Hepatocyte (in vitro differentiated cells): ENCODE measurements around the gene TBC1D17. TPM values are rescaled to one million over a fixed set of nuclear protein-coding genes. Genes with fewer than 3 reads are reported as not detected.

Experiments used
- DNase-seq: peaks from one replicate; pipeline ENCODE4 v3.0.0-alpha.2; 2016; ENCODE audit warnings: low spot score
- H2AFZ ChIP-seq: fragments of 200-600 bp; sonication (generic); 2 replicates; pipeline ENCODE4 v1.6.0; 2016; ENCODE audit warnings: antibody characterized with exemption, mild to moderate bottlenecking
- H3K27ac ChIP-seq: fragments of 200-600 bp; sonication (generic); 2 replicates; pipeline ENCODE4 v1.5.1; 2016; ENCODE audit warnings: mild to moderate bottlenecking
- H3K27me3 ChIP-seq: fragments of 200-600 bp; sonication (generic); 2 replicates; pipeline ENCODE4 v1.6.1; 2016
- H3K36me3 ChIP-seq: fragments of 200-600 bp; sonication (generic); replicated peaks from 2 replicates; pipeline ENCODE4 v1.5.1; 2016; ENCODE audit warnings: low read depth; ENCODE audit not compliant: insufficient read depth
- H3K4me1 ChIP-seq: fragments of 200-600 bp; sonication (generic); 2 replicates; pipeline ENCODE4 v1.5.1; 2016; ENCODE audit warnings: mild to moderate bottlenecking, moderate library complexity; ENCODE audit not compliant: insufficient read depth
- H3K4me2 ChIP-seq: fragments of 200-600 bp; sonication (generic); 2 replicates; pipeline ENCODE4 v1.6.0; 2016
- H3K4me3 ChIP-seq: fragments of 200-600 bp; sonication (generic); 2 replicates; pipeline ENCODE4 v1.5.1; 2016; ENCODE audit warnings: mild to moderate bottlenecking
- H3K79me2 ChIP-seq: fragments of 200-600 bp; sonication (generic); 2 replicates; pipeline ENCODE4 v1.6.0; 2017; ENCODE audit warnings: mild to moderate bottlenecking
- H3K9me2 ChIP-seq: fragments of 200-600 bp; sonication (generic); replicated peaks from 2 replicates; pipeline ENCODE4 v1.6.0; 2017; ENCODE audit warnings: mild to moderate bottlenecking; ENCODE audit not compliant: insufficient read depth
- H3K9me3 ChIP-seq: fragments of 200-600 bp; sonication (generic); 2 replicates; pipeline ENCODE4 v1.5.1; 2016; ENCODE audit warnings: low read depth, mild to moderate bottlenecking
- H4K20me1 ChIP-seq: fragments of 200-600 bp; sonication (generic); 2 replicates; pipeline ENCODE4 v1.6.0; 2016; ENCODE audit warnings: mild to moderate bottlenecking; ENCODE audit not compliant: insufficient read depth, poor library complexity, severe bottlenecking
- EZH2 ChIP-seq: fragments of 200-600 bp; sonication (generic); IDR thresholded peaks from 2 replicates; pipeline ENCODE4 v1.6.1; 2016; ENCODE audit warnings: antibody characterized with exemption, mild to moderate bottlenecking, borderline replicate concordance
- EZH2phosphoT487 ChIP-seq: fragments of 200-600 bp; sonication (generic); IDR thresholded peaks from one replicate; pipeline ENCODE4 v1.6.1; 2018; ENCODE audit warnings: antibody characterized with exemption, mild to moderate bottlenecking, low read depth, moderate library complexity; ENCODE audit not compliant: unreplicated experiment, severe bottlenecking
- WGBS: methylation state at CpG from one replicate; pipeline ENCODE4 v1.1.6; 2016; ENCODE audit warnings: low lambda C conversion rate; ENCODE audit errors: missing lambda C conversion rate; 5-methylcytosine and 5-hydroxymethylcytosine counted together
- polyA plus RNA-seq: library from polyadenylated mRNA; unstranded; fragments of >200 nt; fragmentation: Nextera tagmentation; extraction: Ambion mirVana; gene quantifications from 2 replicates; pipeline ENCODE4 v1.2.1, GENCODE V29; 2016
- total RNA-seq: library from RNA; depleted of rRNA; stranded (reverse); fragments of >200 nt; gene quantifications from 2 replicates; pipeline ENCODE4 v1.2.3, GENCODE V29; 2014
- TF ChIP-seq, protein P1 (sequence below): fragments of 200-600 bp; sonication (generic); IDR thresholded peaks from 2 replicates; pipeline ENCODE4 v1.5.1; 2016; ENCODE audit warnings: antibody characterized with exemption, mild to moderate bottlenecking; ENCODE audit not compliant: poor library complexity

Gene TBC1D17
- total and polyA plus RNA-seq, 2 experiments from 2014 or later: 10.7 to 55.1 TPM

DNA sequence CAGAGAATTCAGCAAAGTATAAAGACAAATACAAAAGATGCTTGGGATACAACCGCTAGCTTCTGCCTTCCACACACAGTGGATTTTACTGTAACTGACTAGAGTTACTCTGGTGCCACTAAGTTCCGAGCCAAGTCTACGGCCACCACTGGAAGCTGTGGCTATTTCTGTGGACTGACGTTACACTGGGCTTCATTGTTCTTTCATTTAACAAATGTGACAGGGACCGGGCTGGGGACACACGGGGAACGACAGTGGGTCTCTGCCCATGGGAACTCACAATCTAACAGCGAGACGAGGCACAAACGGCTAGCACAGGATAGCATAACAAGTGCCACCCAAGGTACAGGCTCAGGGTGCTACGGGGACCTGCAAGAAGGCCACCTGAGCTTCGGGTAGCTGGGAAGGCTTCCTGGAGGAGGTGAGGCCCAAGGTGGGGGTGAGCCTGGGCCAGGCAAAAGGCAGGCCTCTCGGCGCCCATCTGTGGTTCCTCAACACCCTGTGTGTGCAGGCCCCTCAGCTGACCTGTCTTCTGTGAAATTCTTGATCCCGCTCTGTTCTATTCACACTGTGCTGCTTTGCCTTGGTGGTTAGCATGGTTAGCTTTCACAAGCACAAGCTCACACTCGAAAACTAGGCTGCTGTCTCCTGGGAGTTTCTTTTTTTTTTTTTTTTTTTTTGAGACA is 29.5 kb downstream of the TBC1D17 start:
- Histone ChIP-seq H3K4me2 (no peak overlapping the region), H3K9me3 (no peaks in the 10 kb centered on the region), H3K36me3 (no peaks in the 10 kb centered on the region), H3K4me3 (no peak overlapping the region), H3K79me2 (no peaks in the 10 kb centered on the region), H3K27ac (no peak overlapping the region), H3K4me1 (no peaks in the 10 kb centered on the region), H3K27me3 (no peaks in the 10 kb centered on the region), H2AFZ (no peak overlapping the region), H4K20me1 (no peaks in the 10 kb centered on the region), H3K9me2 (no peaks in the 10 kb centered on the region)
- TF ChIP-seq, protein P1, sequence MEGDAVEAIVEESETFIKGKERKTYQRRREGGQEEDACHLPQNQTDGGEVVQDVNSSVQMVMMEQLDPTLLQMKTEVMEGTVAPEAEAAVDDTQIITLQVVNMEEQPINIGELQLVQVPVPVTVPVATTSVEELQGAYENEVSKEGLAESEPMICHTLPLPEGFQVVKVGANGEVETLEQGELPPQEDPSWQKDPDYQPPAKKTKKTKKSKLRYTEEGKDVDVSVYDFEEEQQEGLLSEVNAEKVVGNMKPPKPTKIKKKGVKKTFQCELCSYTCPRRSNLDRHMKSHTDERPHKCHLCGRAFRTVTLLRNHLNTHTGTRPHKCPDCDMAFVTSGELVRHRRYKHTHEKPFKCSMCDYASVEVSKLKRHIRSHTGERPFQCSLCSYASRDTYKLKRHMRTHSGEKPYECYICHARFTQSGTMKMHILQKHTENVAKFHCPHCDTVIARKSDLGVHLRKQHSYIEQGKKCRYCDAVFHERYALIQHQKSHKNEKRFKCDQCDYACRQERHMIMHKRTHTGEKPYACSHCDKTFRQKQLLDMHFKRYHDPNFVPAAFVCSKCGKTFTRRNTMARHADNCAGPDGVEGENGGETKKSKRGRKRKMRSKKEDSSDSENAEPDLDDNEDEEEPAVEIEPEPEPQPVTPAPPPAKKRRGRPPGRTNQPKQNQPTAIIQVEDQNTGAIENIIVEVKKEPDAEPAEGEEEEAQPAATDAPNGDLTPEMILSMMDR: no peak
- TF ChIP-seq EZH2 (no peak), EZH2phosphoT487 (no peak)
- no peak for DNase-seq
- 96% methylated on average over 15 of the region's 16 CpGs for WGBS

DNA sequence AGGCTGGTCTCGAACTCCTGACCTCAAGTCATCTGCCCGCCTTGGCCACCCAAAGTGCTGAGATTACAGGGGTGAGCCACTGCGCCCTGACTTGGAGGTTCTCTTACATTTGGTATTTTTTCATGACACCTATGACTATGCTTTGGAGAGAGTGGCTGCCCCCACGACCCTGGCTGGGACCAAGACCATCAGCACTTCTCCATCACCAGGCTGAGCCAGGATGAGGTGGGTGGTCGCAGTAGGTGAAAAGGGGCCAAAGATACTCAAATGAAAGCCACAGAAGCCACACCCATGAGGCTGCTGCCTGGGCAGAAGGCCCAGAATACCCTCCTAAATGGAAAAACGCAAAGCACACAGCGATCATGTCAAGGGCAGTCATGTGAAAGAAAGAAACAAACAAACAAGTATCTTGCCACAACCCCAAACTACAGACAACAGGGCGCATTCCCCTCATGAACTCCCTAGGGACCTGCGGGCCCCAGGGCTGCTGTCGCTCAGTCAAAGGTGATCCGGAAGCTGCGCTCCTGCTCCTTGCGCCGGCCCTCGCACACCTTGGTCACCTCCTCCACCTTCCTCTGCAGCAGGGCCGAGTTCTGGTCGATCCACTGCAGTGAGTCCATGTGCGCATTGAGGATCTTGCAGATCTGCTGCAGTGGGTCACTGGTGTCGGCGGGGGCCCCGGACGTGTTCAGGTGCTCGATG is 30.4 kb downstream of the TBC1D17 start:
- Histone ChIP-seq H3K9me2 (no peaks in the 10 kb centered on the region), H3K36me3 (no peaks in the 10 kb centered on the region), H3K9me3 (no peaks in the 10 kb centered on the region), H3K4me1 (peaks cover 3% of the 10 kb centered on the region), H2AFZ (no peak overlapping the region), H3K4me3 (no peak overlapping the region), H3K4me2 (no peak overlapping the region), H3K79me2 (no peaks in the 10 kb centered on the region), H3K27me3 (no peaks in the 10 kb centered on the region), H4K20me1 (no peaks in the 10 kb centered on the region), H3K27ac (no peak overlapping the region)
- TF ChIP-seq EZH2phosphoT487 (no peak), EZH2 (no peak)
- over 99% methylated on average over 23 of the region's 23 CpGs for WGBS
- no peak for DNase-seq

DNA sequence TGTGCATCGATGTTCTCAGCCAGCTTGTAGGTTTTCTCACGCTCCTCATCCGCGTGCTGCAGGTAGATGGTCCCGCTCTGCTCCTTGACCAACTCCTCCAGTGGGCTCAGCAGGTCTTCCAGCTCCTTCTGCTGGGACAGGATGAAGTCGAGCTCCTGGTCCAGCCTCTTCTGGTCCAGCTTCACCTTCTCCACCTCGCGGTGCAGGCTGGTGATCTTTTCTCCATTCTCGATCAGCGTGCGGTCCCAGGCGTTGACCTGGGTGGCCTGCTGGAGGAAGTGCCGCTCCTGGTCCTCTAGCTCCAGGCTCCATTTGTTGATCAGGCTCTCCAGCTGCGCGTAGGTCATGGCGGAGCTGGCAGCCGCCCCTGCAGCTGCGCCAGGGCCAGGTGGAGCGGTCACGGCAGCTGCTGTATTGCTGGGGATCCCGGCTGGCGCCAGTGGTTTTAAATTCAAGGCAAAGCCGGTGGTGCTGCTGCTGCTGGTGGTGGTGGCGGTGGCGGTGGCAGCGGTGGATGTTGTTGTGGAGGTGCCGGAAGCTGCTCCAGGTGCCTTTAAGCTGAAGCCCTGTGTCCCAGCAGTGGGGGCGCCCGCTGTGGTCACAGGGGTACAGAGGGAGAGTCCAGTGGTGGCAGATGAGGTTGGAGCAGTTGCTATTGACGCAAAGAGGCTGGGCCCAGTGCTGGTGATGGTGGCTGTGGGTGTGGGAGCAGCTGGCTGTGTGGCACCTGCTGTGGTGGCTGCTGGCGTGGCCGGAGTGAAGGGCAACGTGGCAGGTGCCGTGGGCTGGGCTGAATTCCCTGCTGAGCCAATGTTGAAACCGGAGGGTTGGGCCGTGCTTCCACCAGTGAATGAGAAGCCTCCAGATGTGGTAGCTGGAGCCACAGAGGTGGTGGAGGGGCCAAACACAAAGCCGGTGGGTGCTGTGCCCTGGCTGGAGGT is 31.2 kb downstream of the TBC1D17 start:
- WGBS: 97% methylated on average over 37 of the region's 37 CpGs
- Histone ChIP-seq H4K20me1 (no peaks in the 10 kb centered on the region), H3K9me3 (no peaks in the 10 kb centered on the region), H2AFZ (no peak overlapping the region), H3K27ac (no peak overlapping the region), H3K4me2 (no peak overlapping the region), H3K4me3 (no peak overlapping the region), H3K27me3 (no peaks in the 10 kb centered on the region), H3K4me1 (peaks cover 10% of the 10 kb centered on the region), H3K79me2 (no peaks in the 10 kb centered on the region), H3K9me2 (no peaks in the 10 kb centered on the region), H3K36me3 (no peaks in the 10 kb centered on the region)
- DNase-seq: no peak
- TF ChIP-seq EZH2 (no peak), EZH2phosphoT487 (no peak)
- TF ChIP-seq, protein P1: no peak
